ENCODE results near the gene P2RY6. TPM values are rescaled to one million over a fixed set of nuclear protein-coding genes. Genes with fewer than 3 reads are reported as not detected.

Gene P2RY6
- total RNA-seq, 1 experiment from 2014 or later, result not detected

DNA sequence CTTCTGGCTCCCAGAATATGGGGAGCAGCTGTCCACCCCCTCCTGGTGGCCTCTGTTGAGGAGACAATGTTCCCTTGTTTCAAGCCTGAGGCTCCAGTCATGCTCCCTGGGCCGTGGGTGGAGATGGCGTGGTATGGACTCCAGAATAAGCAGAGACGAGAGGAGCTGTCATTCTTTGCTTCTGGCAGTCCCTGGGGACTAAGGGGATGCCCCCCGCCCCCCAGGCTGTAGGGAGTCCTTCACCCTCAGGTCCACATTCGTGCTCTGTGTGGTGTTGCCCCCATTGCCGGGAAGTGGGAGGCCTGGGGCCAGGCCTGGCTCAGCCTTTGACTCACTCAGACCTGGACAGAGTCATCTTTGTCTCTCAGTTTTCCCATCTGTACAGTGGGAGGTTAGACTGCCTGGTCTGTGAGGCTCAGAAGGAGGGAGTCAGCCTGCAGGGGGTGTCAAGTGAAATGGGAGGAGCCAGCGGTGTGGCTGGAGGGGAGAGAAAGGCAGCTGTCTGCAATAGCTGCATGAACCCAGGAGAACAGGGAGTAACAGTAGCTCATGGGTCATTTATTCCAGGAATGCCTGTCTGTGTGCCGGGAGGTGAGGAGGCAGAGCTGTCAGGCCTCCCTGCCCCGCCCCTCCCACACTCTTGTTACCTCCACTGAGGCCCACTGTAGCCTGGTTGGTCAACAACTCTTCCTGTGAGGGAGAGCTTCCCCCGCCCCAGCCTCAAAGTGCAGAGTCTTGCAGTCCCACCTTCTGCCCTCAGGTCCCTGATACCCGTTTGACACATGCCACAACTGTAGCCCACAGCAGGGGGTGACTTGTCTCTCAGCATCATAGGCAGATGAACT lies 42.2 kb downstream of the P2RY6 start:
- no peaks in the 10 kb centered on the region; the same call in 1 of the 2 replicates for H3K79me2 ChIP-seq (ENCODE audit: insufficient read depth, low read length)
- H3K27ac Mint-ChIP-seq, result no peak overlapping the region
- no peaks in the 10 kb centered on the region for H3K4me1 ChIP-seq (ENCODE audit: insufficient read depth, low read length)
- H4K91ac ChIP-seq (ENCODE audit: insufficient read length, low read depth, low read length), result no peak overlapping the region
- no peak overlapping the region for H2AFZ ChIP-seq (ENCODE audit: low read length)
- peaks cover 39% of the 10 kb centered on the region for H3K27me3 Mint-ChIP-seq (ENCODE audit: low read depth)
- H3K9ac ChIP-seq (ENCODE audit: extremely low read depth, insufficient read length, low read length), result no peak overlapping the region
- H2BK15ac ChIP-seq (ENCODE audit: low read depth, low read length), result no peak overlapping the region
- TF ChIP-seq, protein P1, sequence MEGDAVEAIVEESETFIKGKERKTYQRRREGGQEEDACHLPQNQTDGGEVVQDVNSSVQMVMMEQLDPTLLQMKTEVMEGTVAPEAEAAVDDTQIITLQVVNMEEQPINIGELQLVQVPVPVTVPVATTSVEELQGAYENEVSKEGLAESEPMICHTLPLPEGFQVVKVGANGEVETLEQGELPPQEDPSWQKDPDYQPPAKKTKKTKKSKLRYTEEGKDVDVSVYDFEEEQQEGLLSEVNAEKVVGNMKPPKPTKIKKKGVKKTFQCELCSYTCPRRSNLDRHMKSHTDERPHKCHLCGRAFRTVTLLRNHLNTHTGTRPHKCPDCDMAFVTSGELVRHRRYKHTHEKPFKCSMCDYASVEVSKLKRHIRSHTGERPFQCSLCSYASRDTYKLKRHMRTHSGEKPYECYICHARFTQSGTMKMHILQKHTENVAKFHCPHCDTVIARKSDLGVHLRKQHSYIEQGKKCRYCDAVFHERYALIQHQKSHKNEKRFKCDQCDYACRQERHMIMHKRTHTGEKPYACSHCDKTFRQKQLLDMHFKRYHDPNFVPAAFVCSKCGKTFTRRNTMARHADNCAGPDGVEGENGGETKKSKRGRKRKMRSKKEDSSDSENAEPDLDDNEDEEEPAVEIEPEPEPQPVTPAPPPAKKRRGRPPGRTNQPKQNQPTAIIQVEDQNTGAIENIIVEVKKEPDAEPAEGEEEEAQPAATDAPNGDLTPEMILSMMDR (conservative IDR thresholded peaks at IDR 0.05), result no peak
- no peak overlapping the region for H3K14ac ChIP-seq (ENCODE audit: insufficient read depth, low read length)
- H3K9me3 Mint-ChIP-seq, result no peaks in the 10 kb centered on the region
- H4K5ac ChIP-seq (ENCODE audit: insufficient read length, low read depth, low read length), result no peak overlapping the region
- H3K79me1 ChIP-seq (ENCODE audit: insufficient read depth, low read depth, low read length, poor library complexity, severe bottlenecking), result no peaks in the 10 kb centered on the region
- no peak overlapping the region; a peak in 2 of 5 replicates for H3K4me3 Mint-ChIP-seq
- H4K20me1 ChIP-seq (ENCODE audit: control insufficient read depth, insufficient read depth, insufficient read length), result no peaks in the 10 kb centered on the region
- H4K8ac ChIP-seq (replicated peaks; ENCODE audit: insufficient read length, low read depth, low read length), result no peak overlapping the region
- no peak overlapping the region for H2BK12ac ChIP-seq (ENCODE audit: insufficient read length, low read depth, low read length)
- H3K4ac ChIP-seq (ENCODE audit: low read depth, low read length), result no peak overlapping the region
- no peak overlapping the region for H3K56ac ChIP-seq (ENCODE audit: insufficient read length, low read depth, low read length)
- no peak overlapping the region for H3K23ac ChIP-seq (ENCODE audit: insufficient read length, low read depth, low read length)
- H3K9me3 ChIP-seq (ENCODE audit: control insufficient read depth, low read depth, low read length), result no peaks in the 10 kb centered on the region
- H3K18ac ChIP-seq (ENCODE audit: insufficient read length, low read depth, low read length), result no peak overlapping the region
- no peak for DNase-seq
- H3K23me2 ChIP-seq (ENCODE audit: insufficient read length, low read depth, low read length, poor library complexity, severe bottlenecking), result peaks cover 4% of the 10 kb centered on the region
- H2BK5ac ChIP-seq (ENCODE audit: insufficient read length, low read length), result no peak overlapping the region
- H2BK120ac ChIP-seq (ENCODE audit: low read depth, low read length, poor library complexity, severe bottlenecking), result no peak overlapping the region
- no peak overlapping the region for H3K4me2 ChIP-seq (ENCODE audit: insufficient read depth, insufficient read length, low read length)
- H2AK5ac ChIP-seq (ENCODE audit: insufficient read length, low read length), result no peak overlapping the region
- no peak overlapping the region for H3T11ph ChIP-seq (ENCODE audit: low read length)
- H3K4me1 Mint-ChIP-seq, result peaks cover 24 to 51% of the 10 kb centered on the region in 2 experiments
- H3K27me3 ChIP-seq (ENCODE audit: insufficient read depth, low read length), result no peaks in the 10 kb centered on the region; the same call in 1 of the 2 replicates
- no CpG with 5 or more reads among the region's 11 CpGs for WGBS (ENCODE audit: extremely low coverage, insufficient read length, low lambda C conversion rate)
- H2BK20ac ChIP-seq (ENCODE audit: low read depth, low read length, poor library complexity, severe bottlenecking), result no peak overlapping the region
- H3K27ac ChIP-seq (ENCODE audit: insufficient read length, low read depth, low read length), result no peak overlapping the region
- H3K36me3 Mint-ChIP-seq (ENCODE audit: insufficient read depth in 1 of 3, low read depth in 3 of 3), result peaks cover 0 to 15% (median 2%) of the 10 kb centered on the region in 3 experiments; a peak in 2 of 7 replicates

All from H9 (cell line).